Measurements from ENCODE around the gene JAZF1. TPM values are rescaled to one million over a fixed set of nuclear protein-coding genes. Genes with fewer than 3 reads are reported as not detected.

Gene JAZF1
- total RNA-seq, 2 donors from 2014 or later: 13.9 to 16.5 TPM

DNA sequence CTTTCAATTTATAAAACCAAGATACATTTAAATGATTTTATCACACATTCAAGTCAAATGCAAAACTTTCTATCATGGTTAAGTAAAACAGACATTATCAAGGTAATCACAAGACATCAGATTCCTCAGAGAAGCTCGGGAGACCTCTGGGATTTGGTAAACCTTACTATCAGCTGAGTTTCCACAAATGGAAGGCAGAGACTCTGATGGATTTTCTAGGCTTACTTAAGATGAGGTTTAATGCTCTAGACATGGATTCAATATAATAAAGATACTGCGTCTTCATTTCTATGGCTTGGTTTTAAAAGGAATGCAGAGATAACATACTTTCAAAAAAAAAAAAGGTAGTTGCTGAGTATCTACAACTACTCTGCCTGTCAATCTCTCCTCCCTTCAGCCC, 171.7 kb downstream of the JAZF1 start:
- no peak overlapping the region for H3K4me3 ChIP-seq
- TF ChIP-seq, protein P1, sequence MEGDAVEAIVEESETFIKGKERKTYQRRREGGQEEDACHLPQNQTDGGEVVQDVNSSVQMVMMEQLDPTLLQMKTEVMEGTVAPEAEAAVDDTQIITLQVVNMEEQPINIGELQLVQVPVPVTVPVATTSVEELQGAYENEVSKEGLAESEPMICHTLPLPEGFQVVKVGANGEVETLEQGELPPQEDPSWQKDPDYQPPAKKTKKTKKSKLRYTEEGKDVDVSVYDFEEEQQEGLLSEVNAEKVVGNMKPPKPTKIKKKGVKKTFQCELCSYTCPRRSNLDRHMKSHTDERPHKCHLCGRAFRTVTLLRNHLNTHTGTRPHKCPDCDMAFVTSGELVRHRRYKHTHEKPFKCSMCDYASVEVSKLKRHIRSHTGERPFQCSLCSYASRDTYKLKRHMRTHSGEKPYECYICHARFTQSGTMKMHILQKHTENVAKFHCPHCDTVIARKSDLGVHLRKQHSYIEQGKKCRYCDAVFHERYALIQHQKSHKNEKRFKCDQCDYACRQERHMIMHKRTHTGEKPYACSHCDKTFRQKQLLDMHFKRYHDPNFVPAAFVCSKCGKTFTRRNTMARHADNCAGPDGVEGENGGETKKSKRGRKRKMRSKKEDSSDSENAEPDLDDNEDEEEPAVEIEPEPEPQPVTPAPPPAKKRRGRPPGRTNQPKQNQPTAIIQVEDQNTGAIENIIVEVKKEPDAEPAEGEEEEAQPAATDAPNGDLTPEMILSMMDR (IDR thresholded peaks at IDR 0.05): no peak
- ATAC-seq (ENCODE audit: insufficient number of reproducible peaks, low FRiP score, low read depth): no peak

DNA sequence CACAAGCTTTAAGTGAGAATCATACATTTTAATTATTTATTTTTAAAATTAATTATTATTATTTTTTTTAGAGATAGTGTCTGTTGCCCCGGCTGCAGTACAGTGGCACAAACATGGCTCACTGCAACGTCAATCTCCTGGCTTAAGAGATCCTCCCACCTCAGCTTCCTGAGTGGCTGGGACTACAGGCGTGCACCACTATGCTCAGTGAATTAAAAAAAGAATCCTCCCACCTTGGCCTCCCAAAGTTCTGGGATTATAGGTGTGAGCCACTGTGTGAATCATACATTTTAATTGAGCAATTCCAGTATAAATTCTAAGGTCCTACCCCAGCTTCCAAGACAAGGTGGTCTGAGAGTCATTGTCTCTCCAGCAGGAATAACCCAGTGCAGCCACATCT, 172.4 kb downstream of the JAZF1 start:
- ATAC-seq (ENCODE audit: insufficient number of reproducible peaks, low FRiP score, low read depth): no peak
- no peak overlapping the region for H3K27ac ChIP-seq
- no peaks in the 10 kb centered on the region for H3K27me3 ChIP-seq (replicated peaks; ENCODE audit: insufficient read depth)
- H3K9me3 ChIP-seq: no peaks in the 10 kb centered on the region
- no peak overlapping the region for H3K4me3 ChIP-seq
- no peak for DNase-seq (ENCODE audit: low spot score)
- TF ChIP-seq, protein P1 (IDR thresholded peaks at IDR 0.05): no peak
- H3K36me3 ChIP-seq: no peaks in the 10 kb centered on the region
- no peaks in the 10 kb centered on the region for H3K4me1 ChIP-seq (ENCODE audit: control insufficient read depth in 1 of 2, low read depth in 2 of 2)

More for the DNA sequence above, 171.7 kb downstream of the JAZF1 start:
- peaks cover 0 to 2% of the 10 kb centered on the region in 2 donors for H3K4me1 ChIP-seq (ENCODE audit: control insufficient read depth in 1 of 2, low read depth in 2 of 2)
- no peak overlapping the region for H3K27ac ChIP-seq
- H3K36me3 ChIP-seq: no peaks in the 10 kb centered on the region
- H3K27me3 ChIP-seq (replicated peaks; ENCODE audit: insufficient read depth): no peaks in the 10 kb centered on the region
- H3K9me3 ChIP-seq: no peaks in the 10 kb centered on the region
- no peak for DNase-seq (ENCODE audit: low spot score)

DNA sequence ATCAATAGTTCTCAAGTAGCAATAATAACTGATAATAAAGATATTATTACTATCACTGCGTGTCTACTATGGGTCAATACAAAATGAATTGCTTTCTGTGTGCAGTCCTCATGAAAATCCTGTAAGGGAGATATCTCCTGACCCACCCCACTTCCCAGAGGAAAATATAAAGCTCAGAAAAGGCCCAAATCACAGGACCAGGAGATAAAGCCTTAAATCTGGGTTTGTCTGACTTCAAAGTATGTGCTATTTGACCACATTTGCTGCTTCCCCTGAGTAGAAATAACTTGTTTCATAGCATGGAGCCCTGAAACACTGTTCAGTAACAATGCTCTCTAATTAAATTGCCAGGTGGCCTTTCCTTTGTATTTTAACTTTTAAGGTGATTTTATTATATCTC, 174.1 kb downstream of the JAZF1 start:
- no peak for ATAC-seq (ENCODE audit: insufficient number of reproducible peaks, low FRiP score, low read depth)
- no peaks in the 10 kb centered on the region for H3K36me3 ChIP-seq
- H3K4me3 ChIP-seq: no peak overlapping the region
- H3K9me3 ChIP-seq: no peaks in the 10 kb centered on the region
- H3K27ac ChIP-seq: no peak overlapping the region
- DNase-seq (ENCODE audit: low spot score): no peak
- H3K4me1 ChIP-seq (ENCODE audit: control insufficient read depth in 1 of 2, low read depth in 2 of 2): no peaks in the 10 kb centered on the region
- H3K27me3 ChIP-seq (replicated peaks; ENCODE audit: insufficient read depth): no peaks in the 10 kb centered on the region
- TF ChIP-seq, protein P1 (IDR thresholded peaks at IDR 0.05): no peak

DNA sequence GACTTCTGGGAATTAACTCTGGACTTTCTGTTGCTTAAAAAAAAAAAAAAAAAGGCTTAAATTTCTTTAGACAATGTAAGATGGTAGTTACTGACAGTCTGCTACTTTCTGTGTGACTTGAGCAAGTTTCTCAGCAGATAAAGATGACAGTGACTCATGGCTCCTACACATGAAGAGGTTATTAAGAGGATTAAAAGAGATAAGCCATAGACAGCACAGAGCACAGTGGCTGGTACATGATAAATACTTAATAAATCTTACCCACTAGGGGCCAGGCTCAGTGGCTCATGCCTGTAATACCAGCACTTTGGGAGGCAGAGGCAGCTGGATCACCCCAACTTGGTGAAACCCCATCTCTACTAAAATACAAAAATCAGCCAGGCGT, 174.8 kb downstream of the JAZF1 start:
- TF ChIP-seq, protein P1 (IDR thresholded peaks at IDR 0.05): no peak
- Histone ChIP-seq H3K36me3 (no peaks in the 10 kb centered on the region), H3K4me3 (no peak overlapping the region), H3K9me3 (no peaks in the 10 kb centered on the region), H3K27me3 (replicated peaks; ENCODE audit: insufficient read depth) (no peaks in the 10 kb centered on the region), H3K4me1 (ENCODE audit: control insufficient read depth in 1 of 2, low read depth in 2 of 2) (no peaks in the 10 kb centered on the region), H3K27ac (no peak overlapping the region)
- ATAC-seq (ENCODE audit: insufficient number of reproducible peaks, low FRiP score, low read depth) (no peak), DNase-seq (ENCODE audit: low spot score) (no peak)

DNA sequence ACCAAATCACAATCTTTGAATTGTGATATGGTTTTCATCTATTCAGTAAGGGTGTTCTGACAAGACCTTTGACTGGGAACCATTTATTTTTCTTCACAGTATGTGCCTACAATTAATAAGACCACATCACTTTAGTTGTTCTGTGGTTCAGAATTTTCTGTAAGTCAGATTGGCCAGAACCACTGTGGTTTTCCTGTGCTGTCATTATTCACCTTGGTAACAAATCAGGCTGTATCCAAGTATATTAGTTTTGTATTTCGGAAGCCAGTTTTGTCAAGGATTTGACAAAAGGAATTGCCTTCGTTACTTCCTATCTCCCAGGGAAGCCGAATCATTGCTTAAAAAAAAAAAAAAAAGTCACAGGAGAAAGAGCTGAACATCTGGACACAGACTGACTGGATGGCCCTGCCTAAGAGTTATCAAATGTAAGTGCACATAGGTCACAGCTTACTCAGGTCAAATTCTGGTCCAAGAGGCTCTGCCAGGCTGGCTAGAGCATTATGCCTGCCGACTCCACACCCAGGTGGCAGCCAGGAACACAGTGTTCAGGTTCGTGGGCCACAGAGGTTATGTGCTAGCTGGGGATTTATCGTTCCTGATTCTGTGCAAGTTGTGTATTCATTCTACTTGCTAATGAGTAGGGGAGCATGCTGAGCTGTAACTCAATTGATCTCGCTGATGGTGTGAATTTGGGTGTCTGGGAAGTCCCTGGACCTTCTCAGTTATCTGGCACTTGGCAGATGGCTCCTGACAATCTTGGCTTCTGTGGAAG, 175.3 kb downstream of the JAZF1 start:
- H3K4me1 ChIP-seq (ENCODE audit: control insufficient read depth in 1 of 2, low read depth in 2 of 2): no peaks in the 10 kb centered on the region
- no peaks in the 10 kb centered on the region for H3K9me3 ChIP-seq
- H3K27me3 ChIP-seq (replicated peaks; ENCODE audit: insufficient read depth): no peaks in the 10 kb centered on the region
- DNase-seq (ENCODE audit: low spot score): no peak
- no peaks in the 10 kb centered on the region for H3K36me3 ChIP-seq
- ATAC-seq (ENCODE audit: insufficient number of reproducible peaks, low FRiP score, low read depth): no peak
- TF ChIP-seq, protein P1 (IDR thresholded peaks at IDR 0.05): no peak
- H3K4me3 ChIP-seq: no peak overlapping the region
- H3K27ac ChIP-seq: no peak overlapping the region
